ENCODE results near the gene CHAMP1.
A peak's percentile ranks its signal among the peaks of the same experiment; 100 is the strongest.
"Not testable (repeated sequence)": the region's sequence is repeated elsewhere in the genome, so short reads cannot be mapped to it uniquely, and the experiment has no call there.

The CHAMP1 gene

GRCh38 chr13:114336457-114336856, 22.2 kb downstream of the CHAMP1 start:
- DNase-seq, result not testable (repeated sequence)

- DNase-seq, result no peak
Observed at GRCh38 chr13:114338959-114339358, 24.7 kb downstream of the CHAMP1 start.

GRCh38 chr13:114339857-114340534, 25.7 kb downstream of the CHAMP1 start:
- DNase-seq, result peak; percentile 68

- no peak for DNase-seq
Observed at GRCh38 chr13:114341003-114341777, 26.9 kb downstream of the CHAMP1 start.

GRCh38 chr13:114347256-114347655, 33.0 kb downstream of the CHAMP1 start:
- not testable (repeated sequence) for DNase-seq

- not testable (repeated sequence) for DNase-seq
Observed at GRCh38 chr13:114352763-114353162, 38.5 kb downstream of the CHAMP1 start.

- DNase-seq, result not testable (repeated sequence)
Observed at GRCh38 chr13:114353382-114353781, 39.1 kb downstream of the CHAMP1 start.

All from OCI-M1 (cell line).